Measurements from ENCODE around the gene HSD3B7. TPM values are rescaled to one million over a fixed set of nuclear protein-coding genes. Genes with fewer than 3 reads are reported as not detected.

HSD3B7 gene
- total RNA-seq, 1 experiment from 2014 or later = 5.0 TPM

GRCh38 chr16:31025339-31025738 is 40.3 kb downstream of the HSD3B7 start:
- DNase-seq = no peak
- no peaks in the 10 kb centered on the region for H3K36me3 ChIP-seq
- H3K9me3 ChIP-seq = no peaks in the 10 kb centered on the region
- H3K27me3 ChIP-seq = no peaks in the 10 kb centered on the region
- no peak overlapping the region for H3K4me3 ChIP-seq

GRCh38 chr16:31029272-31029671 is 44.3 kb downstream of the HSD3B7 start:
- H3K27me3 ChIP-seq = no peaks in the 10 kb centered on the region
- H3K4me3 ChIP-seq = no peak overlapping the region
- no peaks in the 10 kb centered on the region for H3K9me3 ChIP-seq
- DNase-seq = no peak
- peaks cover under 1% of the 10 kb centered on the region for H3K36me3 ChIP-seq

- H3K36me3 ChIP-seq = peaks cover 16% of the 10 kb centered on the region
- H3K4me3 ChIP-seq = no peak overlapping the region
- H3K9me3 ChIP-seq = no peaks in the 10 kb centered on the region
- DNase-seq = no peak
- no peaks in the 10 kb centered on the region for H3K27me3 ChIP-seq
Measured at GRCh38 chr16:31031276-31031675, 46.3 kb downstream of the HSD3B7 start.

GRCh38 chr16:31032736-31033708 is 48.0 kb downstream of the HSD3B7 start, which contains the start of gene STX4:
TSS of gene STX4 (plus strand) at chr16:31033558. CDS start at chr16:31033806, 248 bp downstream.
- DNase-seq = peak; percentile 97
- Histone ChIP-seq H3K9me3 (no peaks in the 10 kb centered on the region), H3K27me3 (no peaks in the 10 kb centered on the region), H3K4me3 (peak within 1 kb of the TSS; percentile 90), H3K36me3 (peaks cover 25% of the 10 kb centered on the region)

GRCh38 chr16:31033709-31034492 is 48.9 kb downstream of the HSD3B7 start:
- peak overlapping the region; percentile 90 for H3K4me3 ChIP-seq
- H3K36me3 ChIP-seq = peaks cover 32% of the 10 kb centered on the region
- peak; percentile 89 for DNase-seq
- H3K9me3 ChIP-seq = no peaks in the 10 kb centered on the region
- no peaks in the 10 kb centered on the region for H3K27me3 ChIP-seq

- no peaks in the 10 kb centered on the region for H3K9me3 ChIP-seq
- peaks cover 55% of the 10 kb centered on the region for H3K36me3 ChIP-seq
Measured at GRCh38 chr16:31036691-31037090, 51.7 kb downstream of the HSD3B7 start.

More at GRCh38 chr16:31036691-31037090, 51.7 kb downstream of the HSD3B7 start:
- Histone ChIP-seq H3K4me3 (no peak overlapping the region), H3K27me3 (no peaks in the 10 kb centered on the region)
- DNase-seq = no peak

Other genes with a start within 250 kb of the HSD3B7 start
- 18.3 and 25.2 TPM in 2 replicates for gene PHKG2, start 236.8 kb upstream of the HSD3B7 start, total RNA-seq (2014; rRNA removed; shearing (Covaris generic); ENCODE audit: low replicate concordance)
- 4.1 and 9.1 TPM in 2 replicates for gene CFAP119, start 223.1 kb upstream of the HSD3B7 start, total RNA-seq (2014; rRNA removed; shearing (Covaris generic); ENCODE audit: low replicate concordance)
- 116 and 127 TPM in 2 replicates for gene RNF40, start 222.9 kb upstream of the HSD3B7 start, total RNA-seq (2014; rRNA removed; shearing (Covaris generic); ENCODE audit: low replicate concordance)
- gene ZNF629, start 198.0 kb upstream of the HSD3B7 start, total RNA-seq (2014; rRNA removed; shearing (Covaris generic); ENCODE audit: low replicate concordance) = 10.3 and 13.6 TPM in 2 replicates
- gene BCL7C, start 91.1 kb upstream of the HSD3B7 start, total RNA-seq (2014; rRNA removed; shearing (Covaris generic); ENCODE audit: low replicate concordance) = 64.3 and 70.8 TPM in 2 replicates
- not detected in 2 replicates for gene CTF1, start 88.6 kb upstream of the HSD3B7 start, total RNA-seq (2014; rRNA removed; shearing (Covaris generic); ENCODE audit: low replicate concordance)
- gene FBXL19, start 61.6 kb upstream of the HSD3B7 start, total RNA-seq (2014; rRNA removed; shearing (Covaris generic); ENCODE audit: low replicate concordance) = 19.5 and 31.2 TPM in 2 replicates
- 4.1 and 4.2 TPM in 2 replicates for gene ORAI3, start 36.1 kb upstream of the HSD3B7 start, total RNA-seq (2014; rRNA removed; shearing (Covaris generic); ENCODE audit: low replicate concordance)
- gene SETD1A, start 27.5 kb upstream of the HSD3B7 start, total RNA-seq (2014; rRNA removed; shearing (Covaris generic); ENCODE audit: low replicate concordance) = 0.17 and 0.76 TPM in 2 replicates
- not detected in 2 replicates for gene STX1B, start 25.4 kb downstream of the HSD3B7 start, total RNA-seq (2014; rRNA removed; shearing (Covaris generic); ENCODE audit: low replicate concordance)
- gene STX4, start 48.4 kb downstream of the HSD3B7 start, total RNA-seq (2014; rRNA removed; shearing (Covaris generic); ENCODE audit: low replicate concordance) = 31.6 and 47.1 TPM in 2 replicates
- 34.1 and 47.4 TPM in 2 replicates for gene ZNF668, start 89.0 kb downstream of the HSD3B7 start, total RNA-seq (2014; rRNA removed; shearing (Covaris generic); ENCODE audit: low replicate concordance)
- gene ZNF646, start 89.2 kb downstream of the HSD3B7 start, total RNA-seq (2014; rRNA removed; shearing (Covaris generic); ENCODE audit: low replicate concordance) = 11.4 and 11.5 TPM in 2 replicates
- 1.7 and 1.9 TPM in 2 replicates for gene PRSS53, start 103.7 kb downstream of the HSD3B7 start, total RNA-seq (2014; rRNA removed; shearing (Covaris generic); ENCODE audit: low replicate concordance)
- 146 and 155 TPM in 2 replicates for gene VKORC1, start 109.6 kb downstream of the HSD3B7 start, total RNA-seq (2014; rRNA removed; shearing (Covaris generic); ENCODE audit: low replicate concordance)
- gene BCKDK, start 123.2 kb downstream of the HSD3B7 start, total RNA-seq (2014; rRNA removed; shearing (Covaris generic); ENCODE audit: low replicate concordance) = 24.1 and 42.5 TPM in 2 replicates
- gene KAT8, start 132.5 kb downstream of the HSD3B7 start, total RNA-seq (2014; rRNA removed; shearing (Covaris generic); ENCODE audit: low replicate concordance) = 59.1 and 78.2 TPM in 2 replicates
- gene PRSS8, start 150.5 kb downstream of the HSD3B7 start, total RNA-seq (2014; rRNA removed; shearing (Covaris generic); ENCODE audit: low replicate concordance) = not detected in 2 replicates
- gene PRSS36, start 164.9 kb downstream of the HSD3B7 start, total RNA-seq (2014; rRNA removed; shearing (Covaris generic); ENCODE audit: low replicate concordance) = 1.7 TPM in 1 of 2 replicates, not detected in the other
- 14.5 and 17.2 TPM in 2 replicates for gene FUS, start 194.9 kb downstream of the HSD3B7 start, total RNA-seq (2014; rRNA removed; shearing (Covaris generic); ENCODE audit: low replicate concordance)
- gene PYCARD, start 217.6 kb downstream of the HSD3B7 start, total RNA-seq (2014; rRNA removed; shearing (Covaris generic); ENCODE audit: low replicate concordance) = not detected in 2 replicates
- not detected in 2 replicates for gene TRIM72, start 228.9 kb downstream of the HSD3B7 start, total RNA-seq (2014; rRNA removed; shearing (Covaris generic); ENCODE audit: low replicate concordance)
- not detected in 2 replicates for gene PYDC1, start 231.9 kb downstream of the HSD3B7 start, total RNA-seq (2014; rRNA removed; shearing (Covaris generic); ENCODE audit: low replicate concordance)

Measured in MG63 (cell line).